Fibroblast of mammary gland (primary cell): ENCODE data around the gene TGFB1I1.
A peak's percentile ranks its signal among the peaks of the same experiment; 100 is the strongest.

Source experiments
- DNase-seq: peaks from one replicate; pipeline ENCODE4 v3.0.0-alpha.2; 2010; ENCODE audit warnings: low read depth
- H3K4me3 ChIP-seq: 2 replicates; pipeline ENCODE4 v1.5.1; 2011; ENCODE audit warnings: low read depth, mild to moderate bottlenecking, low read length, moderate library complexity; ENCODE audit not compliant: control insufficient read depth
- CTCF ChIP-seq: conservative IDR thresholded peaks from 2 replicates; pipeline ENCODE4 v1.5.1; 2011; ENCODE audit warnings: low read depth, low read length, inconsistent platforms; ENCODE audit not compliant: control insufficient read depth, insufficient read depth

Gene TGFB1I1

GRCh38 chr16:31472709-31473203 lies 804 bp downstream of the TGFB1I1 start:
- DNase-seq = peak; percentile 94
- H3K4me3 ChIP-seq = peak overlapping the region; percentile 80
- peak; percentile 72 for TF ChIP-seq CTCF

- DNase-seq = no peak
- H3K4me3 ChIP-seq = peak overlapping the region; percentile 80
Observed at GRCh38 chr16:31473264-31473984, 1.5 kb downstream of the TGFB1I1 start.

GRCh38 chr16:31474173-31474714 lies 2.3 kb downstream of the TGFB1I1 start:
- H3K4me3 ChIP-seq = no peak overlapping the region
- peak; percentile 96 for DNase-seq
- peak; percentile 2 for TF ChIP-seq CTCF

More at GRCh38 chr16:31473264-31473984, 1.5 kb downstream of the TGFB1I1 start:
- no peak for TF ChIP-seq CTCF

- TF ChIP-seq CTCF = no peak
- no peak overlapping the region for H3K4me3 ChIP-seq
- no peak for DNase-seq
Observed at GRCh38 chr16:31474773-31475738, 3.1 kb downstream of the TGFB1I1 start.

GRCh38 chr16:31475946-31476302 lies 4.0 kb downstream of the TGFB1I1 start:
- no peak for TF ChIP-seq CTCF
- no peak for DNase-seq
- H3K4me3 ChIP-seq = no peak overlapping the region

GRCh38 chr16:31476303-31477219 lies 4.6 kb downstream of the TGFB1I1 start:
- H3K4me3 ChIP-seq = no peak overlapping the region
- no peak for DNase-seq
- TF ChIP-seq CTCF = no peak
